ENCODE results near the gene HOXC12. TPM values are rescaled to one million over a fixed set of nuclear protein-coding genes. Genes with fewer than 3 reads are reported as not detected.

Gene HOXC12
- total and polyA plus RNA-seq, 2 of the 8 experiments (the other 6 are each of a cell fraction or from before 2014, with no cell fraction given): not detected

GRCh38 chr12:54000116-54001114 lies 45.7 kb downstream of the HOXC12 start, which contains the start of gene HOXC9:
HOXC9 (plus strand) TSS chr12:54000161; CDS start chr12:54000189, 28 bp downstream.
- Histone ChIP-seq H3K18ac (ENCODE audit: extremely low read depth, low read length) (no peak within 1 kb of the TSS), H4K91ac (replicated peaks; ENCODE audit: insufficient read length, low read length) (no peak within 1 kb of the TSS), H4K8ac (ENCODE audit: extremely low read depth, insufficient read depth, low read length) (no peak within 1 kb of the TSS), H3K9ac (replicated peaks in 1 of 4; ENCODE audit: extremely low read depth in 1 of 4, low read depth in 3 of 4, low read length in 3 of 4) (no peak within 1 kb of the TSS), H3K23me2 (ENCODE audit: low read depth, low read length) (peaks cover 4% of the 10 kb centered on the region; the same call in 1 of the 2 replicates), H4K20me1 (replicated peaks in 1 of 2; ENCODE audit: control insufficient read depth in 1 of 2, insufficient read depth in 2 of 2, low read length in 2 of 2) (peaks cover 16 to 23% of the 10 kb centered on the region in 2 experiments), H3K56ac (replicated peaks; ENCODE audit: insufficient read length, low read depth, low read length) (no peak within 1 kb of the TSS), H3K4ac (replicated peaks; ENCODE audit: insufficient read length, low read depth, low read length) (no peak within 1 kb of the TSS), H3K14ac (ENCODE audit: insufficient read length) (no peak within 1 kb of the TSS), H3K27ac (ENCODE audit: low read depth, low read length) (no peak within 1 kb of the TSS), H3K9me3 (ENCODE audit: insufficient read depth in 2 of 2, low read depth in 1 of 2, low read length in 1 of 2) (no peaks in the 10 kb centered on the region), H3K4me1 (replicated peaks in 1 of 4; ENCODE audit: control insufficient read depth in 3 of 4, insufficient read depth in 4 of 4, low read length in 3 of 4) (peaks cover 0 to 8% (median 4%) of the 10 kb centered on the region in 4 experiments; a peak in 4 of 7 replicates), H2AK5ac (ENCODE audit: low read depth, low read length) (no peak within 1 kb of the TSS), H3K79me2 (ENCODE audit: control insufficient read depth in 1 of 2, insufficient read depth in 2 of 2, low read length in 2 of 2) (no peaks in the 10 kb centered on the region), H2BK120ac (replicated peaks; ENCODE audit: low read depth, low read length) (no peak within 1 kb of the TSS), H3K4me2 (ENCODE audit: insufficient read depth in 1 of 2, low read depth in 2 of 2, low read length in 2 of 2) (peak within 1 kb of the TSS; percentile 43 to 64), H3K36me3 (ENCODE audit: control insufficient read depth in 2 of 4, insufficient read depth in 4 of 4, low read length in 3 of 4) (peaks cover 0 to 11% (median 0%) of the 10 kb centered on the region in 4 experiments; a peak in 1 of 8 replicates), H3K27me3 (replicated peaks in 1 of 4; ENCODE audit: control insufficient read depth in 3 of 4, extremely low read depth in 1 of 4, insufficient read depth in 3 of 4, low read length in 3 of 4) (peaks cover 98 to 100% (median 100%) of the 10 kb centered on the region in 4 experiments), H3K23ac (ENCODE audit: insufficient read length) (no peak within 1 kb of the TSS), H2AFZ (ENCODE audit: low read length) (no peak within 1 kb of the TSS), H3K4me3 (ENCODE audit: extremely low read depth in 1 of 4, insufficient read depth in 2 of 4, low read depth in 3 of 4, low read length in 4 of 4) (peak within 1 kb of the TSS in 3 of 4 experiments; percentile 18 to 42 (median 26); a peak in 6 of 8 replicates), H3K79me1 (ENCODE audit: low read depth, low read length) (no peaks in the 10 kb centered on the region), H2BK5ac (ENCODE audit: low read depth, low read length) (no peak within 1 kb of the TSS), H2BK12ac (ENCODE audit: low read depth, low read length) (0 out of 2 replicates have a peak within 1 kb of the TSS, but pooled peaks have one; percentile 50), H4K5ac (ENCODE audit: insufficient read length, low read depth, low read length) (no peak within 1 kb of the TSS), H2BK15ac (ENCODE audit: low read length) (0 out of 2 replicates have a peak within 1 kb of the TSS, but pooled peaks have one; percentile 61), H2BK20ac (ENCODE audit: low read length) (no peak within 1 kb of the TSS)
- no peak for FAIRE-seq
- ChIA-PET CTCF (ENCODE audit: partially characterized antibody) (interaction anchor here (0.6 to 11.3 kb wide), 16 partner anchors 9 to 570 kb away, joined by 3 to 154 read pairs (median 4); partner anchors contain the start of genes HOXC10 and HOXC5), POLR2A (ENCODE audit: partially characterized antibody) (interaction anchor here (0.8 to 1.4 kb wide), 3 partner anchors 8 to 21 kb away, joined by 3 to 6 read pairs (median 4); partner anchors contain the start of gene HOXC8)
- 8% methylated on average over 42 of the region's 87 CpGs; no CpG with 5 or more reads in 1 of the 2 experiments for WGBS, 2 experiments (ENCODE audit: extremely low coverage in 1 of 2, insufficient coverage in 1 of 2, insufficient read length in 1 of 2, insufficient replicate concordance in 2 of 2, low coverage in 1 of 2, low lambda C conversion rate in 2 of 2, missing lambda C conversion rate in 1 of 2)
- no peak for DNase-seq (ENCODE audit: low read depth in 1 of 2, low spot score in 2 of 2)
- no peak for TF ChIP-seq RFX5 (IDR thresholded peaks at IDR 0.05; ENCODE audit: borderline replicate concordance, low read depth, low read length)
- TF ChIP-seq SUZ12 (IDR thresholded peaks at IDR 0.05; ENCODE audit: low read length): peak; percentile 100
- no peak for TF ChIP-seq ASH2L (IDR thresholded peaks at IDR 0.05; ENCODE audit: low read length)
- no peak for TF ChIP-seq MAFK (IDR thresholded peaks at IDR 0.05; ENCODE audit: low read depth, low read length)
- no peak for TF ChIP-seq ATF2 (IDR thresholded peaks at IDR 0.05; ENCODE audit: low read length)
- no peak for TF ChIP-seq EGR1 (IDR thresholded peaks at IDR 0.05; ENCODE audit: borderline replicate concordance, low read depth, low read length)
- TF ChIP-seq TBP (IDR thresholded peaks at IDR 0.05; ENCODE audit: low read depth, low read length): no peak
- TF ChIP-seq, protein P1, sequence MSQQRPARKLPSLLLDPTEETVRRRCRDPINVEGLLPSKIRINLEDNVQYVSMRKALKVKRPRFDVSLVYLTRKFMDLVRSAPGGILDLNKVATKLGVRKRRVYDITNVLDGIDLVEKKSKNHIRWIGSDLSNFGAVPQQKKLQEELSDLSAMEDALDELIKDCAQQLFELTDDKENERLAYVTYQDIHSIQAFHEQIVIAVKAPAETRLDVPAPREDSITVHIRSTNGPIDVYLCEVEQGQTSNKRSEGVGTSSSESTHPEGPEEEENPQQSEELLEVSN (IDR thresholded peaks at IDR 0.05): no peak

All from H1 (cell line).